SK-N-SH (cell line): Measurements from ENCODE around the gene ETS1.

ENCODE experiments used
- CTCF ChIP-seq: fragments of 200-600 bp; sonication (generic); IDR thresholded peaks from 2 replicates; pipeline ENCODE4 v1.6.1; 2017; ENCODE audit warnings: antibody characterized with exemption, mild to moderate bottlenecking, moderate library complexity
- EZH2phosphoT487 ChIP-seq: fragments of 200-600 bp; sonication (generic); IDR thresholded peaks from 2 replicates; pipeline ENCODE4 v1.6.1; 2017; ENCODE audit warnings: low read depth, mixed run types, mild to moderate bottlenecking, antibody characterized with exemption, moderate library complexity, borderline replicate concordance
- FOXM1 ChIP-seq: IDR thresholded peaks from 2 replicates; pipeline ENCODE4 v1.4.0; 2012; ENCODE audit warnings: low read depth, mild to moderate bottlenecking
- IRF3 ChIP-seq: fragments of 150-350 bp; IDR thresholded peaks from 2 replicates; pipeline ENCODE4 v1.6.1; 2016; ENCODE audit warnings: mild to moderate bottlenecking, low read depth, low read length
- MAX ChIP-seq: IDR thresholded peaks from 2 replicates; pipeline ENCODE4 v1.4.0; 2012; ENCODE audit warnings: low read depth
- MEF2A ChIP-seq: IDR thresholded peaks from 2 replicates; pipeline ENCODE4 v1.4.0; 2012; ENCODE audit warnings: low read depth, borderline replicate concordance
- POLR2AphosphoS5 ChIP-seq: IDR thresholded peaks from 2 replicates; pipeline ENCODE4 v1.6.1; 2012; ENCODE audit warnings: low read depth, low read length
- SMC3 ChIP-seq: IDR thresholded peaks from 2 replicates; pipeline ENCODE4 v1.6.1; 2012; ENCODE audit warnings: low read depth, low read length, improper control_type of control experiment
- TEAD4 ChIP-seq: IDR thresholded peaks from 2 replicates; pipeline ENCODE4 v1.4.0; 2012; ENCODE audit warnings: mild to moderate bottlenecking, borderline replicate concordance; ENCODE audit not compliant: insufficient read depth

GRCh38 chr11:128599729-128600128, 12.4 kb upstream of the ETS1 start:
- TF ChIP-seq MAX: no peak
- TF ChIP-seq CTCF: no peak
- no peak for TF ChIP-seq FOXM1
- no peak for TF ChIP-seq EZH2phosphoT487
- TF ChIP-seq IRF3: no peak
- TF ChIP-seq TEAD4: no peak
- TF ChIP-seq POLR2AphosphoS5: no peak
- no peak for TF ChIP-seq SMC3
- no peak for TF ChIP-seq MEF2A
